CD14-positive monocyte (primary cell): Measurements from ENCODE around the gene HES6. TPM values are rescaled to one million over a fixed set of nuclear protein-coding genes. Genes with fewer than 3 reads are reported as not detected.

Experiments
- DNase-seq, 3 donors: peaks; one replicate each; pipeline ENCODE4 v3.0.0-alpha.2; 2011 to 2022
- H2AFZ ChIP-seq: 2 replicates; pipeline ENCODE4 v1.6.0; 2012; ENCODE audit warnings: mild to moderate bottlenecking, low read depth, low read length, inconsistent platforms; ENCODE audit not compliant: insufficient read depth, poor library complexity, severe bottlenecking
- H3K27ac ChIP-seq, 2 donors: 1 replicate in 1 of 2; 2 replicates in 1 of 2; pipeline ENCODE4 v1.5.1; 2012 to 2013; ENCODE audit warnings: low read length in 2 of 2, control low read depth in 1 of 2, inconsistent platforms in 1 of 2, low read depth in 1 of 2, mild to moderate bottlenecking in 1 of 2
- H3K27me3 ChIP-seq, 2 donors: one replicate each; pipeline versions ENCODE4 v1.6.0 to v1.6.1; 2011 to 2013; ENCODE audit warnings: low read length in 2 of 2; ENCODE audit not compliant: control insufficient read depth in 2 of 2, insufficient read depth in 2 of 2
- H3K36me3 ChIP-seq, 2 donors: replicated peaks in 1 of 2; 1 replicate in 1 of 2; 2 replicates in 1 of 2; pipeline versions ENCODE4 v1.5.1 to v1.6.1; 2012 to 2013; ENCODE audit warnings: low read length in 2 of 2, control low read depth in 1 of 2, inconsistent platforms in 1 of 2, mild to moderate bottlenecking in 1 of 2; ENCODE audit not compliant: insufficient read depth in 2 of 2, control insufficient read depth in 1 of 2
- H3K4me1 ChIP-seq, 2 donors: 1 replicate in 1 of 2; 2 replicates in 1 of 2; pipeline versions ENCODE4 v1.5.1 to v1.6.1; 2012 to 2013; ENCODE audit warnings: low read length in 2 of 2, control low read depth in 1 of 2, inconsistent platforms in 1 of 2, mild to moderate bottlenecking in 1 of 2, moderate library complexity in 1 of 2; ENCODE audit not compliant: insufficient read depth in 2 of 2, control insufficient read depth in 1 of 2
- H3K4me2 ChIP-seq: replicated peaks from 2 replicates; pipeline ENCODE3; 2012; ENCODE audit warnings: low read length, moderate library complexity, mild to moderate bottlenecking; ENCODE audit not compliant: poor library complexity, severe bottlenecking; ENCODE audit errors: extremely low read depth
- H3K4me3 ChIP-seq, 3 experiments: fragments of 200-600 bp in 1 of 3; sonication (generic) in 1 of 3; replicated peaks in 1 of 3; 1 replicate in 2 of 3; 2 replicates in 1 of 3; pipeline ENCODE4 v1.5.1; 2011 to 2013; ENCODE audit warnings: low read length in 3 of 3, mild to moderate bottlenecking in 3 of 3, control low read depth in 2 of 3, low read depth in 2 of 3, inconsistent platforms in 1 of 3, moderate library complexity in 1 of 3
- H3K79me2 ChIP-seq: 2 replicates; pipeline ENCODE4 v1.6.0; 2012; ENCODE audit warnings: mild to moderate bottlenecking, control low read depth, inconsistent platforms, low read length, moderate library complexity; ENCODE audit not compliant: insufficient read depth
- H3K9ac ChIP-seq: 2 replicates; pipeline ENCODE4 v1.6.0; 2017; ENCODE audit warnings: low read length, mild to moderate bottlenecking; ENCODE audit not compliant: insufficient read depth, poor library complexity, severe bottlenecking
- H3K9me3 ChIP-seq, 2 donors: replicated peaks in 1 of 2; 1 replicate in 1 of 2; 2 replicates in 1 of 2; pipeline versions ENCODE4 v1.5.1 to v1.6.1; 2012 to 2013; ENCODE audit warnings: low read length in 2 of 2, control low read depth in 1 of 2; ENCODE audit not compliant: control insufficient read depth in 1 of 2, insufficient read depth in 1 of 2
- H4K20me1 ChIP-seq: 2 replicates; pipeline ENCODE4 v1.6.0; 2012; ENCODE audit warnings: mild to moderate bottlenecking, low read length, control low read depth, moderate library complexity; ENCODE audit not compliant: insufficient read depth
- H3K27ac Mint-ChIP-seq, 7 donors: one replicate each; pipeline ENCODE4 v1.8.0; 2020; ENCODE audit warnings: mild to moderate bottlenecking in 7 of 7, mixed read lengths in 7 of 7, moderate library complexity in 6 of 7, inconsistent platforms in 2 of 7
- H3K27me3 Mint-ChIP-seq, 3 donors: one replicate each; pipeline ENCODE4 v1.8.0; 2021 to 2022; ENCODE audit warnings: low read depth in 3 of 3, mild to moderate bottlenecking in 3 of 3, mixed read lengths in 3 of 3, moderate library complexity in 3 of 3, inconsistent platforms in 1 of 3
- H3K36me3 Mint-ChIP-seq, 2 donors: one replicate each; pipeline ENCODE4 v1.8.0; 2020; ENCODE audit warnings: mixed read lengths in 2 of 2, inconsistent platforms in 1 of 2, mild to moderate bottlenecking in 1 of 2
- H3K4me1 Mint-ChIP-seq: one replicate; pipeline ENCODE4 v1.8.0; 2020; ENCODE audit warnings: mild to moderate bottlenecking, mixed read lengths
- H3K4me3 Mint-ChIP-seq, 2 donors: one replicate each; pipeline ENCODE4 v1.8.0; 2020; ENCODE audit warnings: mild to moderate bottlenecking in 2 of 2, mixed read lengths in 2 of 2, moderate library complexity in 1 of 2
- H3K9me3 Mint-ChIP-seq, 7 donors: one replicate each; pipeline ENCODE4 v1.8.0; 2020 to 2022; ENCODE audit warnings: mixed read lengths in 7 of 7, mild to moderate bottlenecking in 6 of 7, moderate library complexity in 6 of 7, inconsistent platforms in 2 of 7
- WGBS: methylation state at CpG from one replicate; pipeline ENCODE4 v1.1.5; 2013; ENCODE audit warnings: missing lambda C conversion rate; ENCODE audit not compliant: insufficient coverage; 5-methylcytosine and 5-hydroxymethylcytosine counted together
- intact Hi-C, 2 donors: fragments of 100-400 bp; cut with micrococcal nuclease; formaldehyde crosslinking; loops; one replicate each; pipeline versions ENCODE4 v1.15.0 to v1.15.1; 2023
- polyA plus RNA-seq, 3 donors: library from polyadenylated mRNA; depleted of rRNA in 1 of 3; unstranded in 2 of 3; stranded (reverse) in 1 of 3; fragments of 300-500 nt in 2 of 3; fragments of >200 nt in 1 of 3; fragmentation: Illumina TruSeq in 2 of 3; gene quantifications; 1 replicate in 2 of 3; 2 replicates in 1 of 3; pipeline ENCODE4 v1.2.3, GENCODE V29; 2012 to 2021
- TF ChIP-seq, protein P1 (sequence below): fragments of 200-600 bp; IDR thresholded peaks from one replicate; pipeline ENCODE4 v1.8.0; 2022; ENCODE audit warnings: antibody characterized with exemption, mild to moderate bottlenecking

HES6 gene
- polyA plus RNA-seq, 3 donors = 2.1 to 4.0 (median 2.8) TPM

DNA sequence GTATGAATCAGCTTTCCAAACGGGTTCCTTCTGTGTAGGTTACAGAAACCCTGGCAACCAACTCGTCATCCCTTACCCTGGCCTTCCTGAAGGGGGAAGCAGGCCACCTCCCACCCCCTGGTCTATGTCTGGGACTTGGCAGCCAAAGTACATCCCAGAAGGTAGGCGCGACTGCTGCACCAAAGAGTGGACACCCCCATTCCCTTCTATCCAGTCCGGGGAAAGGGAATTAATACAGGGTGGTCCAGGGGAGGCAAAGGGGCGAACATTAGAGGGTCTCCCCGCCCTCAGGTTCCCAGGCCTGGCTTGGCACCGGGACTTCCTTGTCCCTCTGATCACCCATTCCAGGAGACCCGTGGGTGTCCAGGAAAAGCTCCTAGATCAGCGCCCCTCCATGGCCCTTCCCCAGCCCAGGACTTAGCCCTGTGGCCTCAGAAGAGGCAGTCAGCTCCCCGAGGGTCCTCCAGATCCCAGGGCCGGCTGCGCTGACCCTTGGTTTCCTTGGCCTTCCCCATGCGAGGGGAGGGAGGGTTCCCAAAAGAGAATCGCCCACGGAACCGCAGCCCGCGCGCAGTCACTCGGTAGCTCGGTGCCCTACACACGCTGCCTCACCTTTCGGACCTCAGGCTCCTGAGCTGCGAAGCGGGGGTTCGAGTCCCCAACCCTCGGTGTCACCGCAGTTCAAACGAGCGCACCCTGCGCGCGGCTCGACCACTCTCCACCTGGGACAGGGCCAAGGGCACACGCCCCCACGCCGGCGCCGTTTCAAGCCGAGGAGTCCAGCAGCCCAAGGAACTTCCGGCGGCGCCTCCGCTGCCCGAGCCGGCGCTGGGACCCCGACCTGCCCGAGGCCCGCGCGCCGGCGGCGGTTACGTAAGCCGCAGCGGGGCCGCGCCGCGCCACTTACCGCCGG, 48.2 kb upstream of the HES6 start, which contains the start of gene PER2:
Gene PER2, minus strand, starts transcription at position 874 of the 913 bp plus-strand sequence. CDS start 10,674 bp downstream, outside the sequence.
- Histone ChIP-seq H3K9me3 (no peaks in the 10 kb centered on the region), H4K20me1 (peaks cover 36% of the 10 kb centered on the region), H3K27me3 (no peaks in the 10 kb centered on the region), H2AFZ (peak within 1 kb of the TSS; percentile 84), H3K4me2 (peak within 1 kb of the TSS; percentile 90), H3K4me1 (peaks cover 21 to 24% of the 10 kb centered on the region in 2 donors), H3K4me3 (peak within 1 kb of the TSS; percentile 80 to 90 (median 89)), H3K9ac (peak within 1 kb of the TSS; percentile 97), H3K27ac (peak within 1 kb of the TSS; percentile 78 to 92), H3K36me3 (no peaks in the 10 kb centered on the region), H3K79me2 (peaks cover 51% of the 10 kb centered on the region)
- peak; percentile 83 to 93 (median 86) for DNase-seq
- Mint-ChIP-seq H3K27me3 (peaks cover 2 to 5% (median 4%) of the 10 kb centered on the region in 3 donors), H3K27ac (peak within 1 kb of the TSS; percentile 88 to 97 (median 94)), H3K9me3 (peaks cover 0 to 3% (median 0%) of the 10 kb centered on the region in 7 donors), H3K36me3 (peaks cover 5 to 26% of the 10 kb centered on the region in 2 donors), H3K4me1 (peaks cover 43% of the 10 kb centered on the region), H3K4me3 (peak within 1 kb of the TSS; percentile 86 to 89)
- intact Hi-C loops = loop anchor here in 1 of 2 donors (2.0 kb wide), 1 partner anchor 53 kb away; no protein-coding TSS in a partner anchor
- under 1% methylated on average over 57 of the region's 65 CpGs for WGBS
- TF ChIP-seq, protein P1, sequence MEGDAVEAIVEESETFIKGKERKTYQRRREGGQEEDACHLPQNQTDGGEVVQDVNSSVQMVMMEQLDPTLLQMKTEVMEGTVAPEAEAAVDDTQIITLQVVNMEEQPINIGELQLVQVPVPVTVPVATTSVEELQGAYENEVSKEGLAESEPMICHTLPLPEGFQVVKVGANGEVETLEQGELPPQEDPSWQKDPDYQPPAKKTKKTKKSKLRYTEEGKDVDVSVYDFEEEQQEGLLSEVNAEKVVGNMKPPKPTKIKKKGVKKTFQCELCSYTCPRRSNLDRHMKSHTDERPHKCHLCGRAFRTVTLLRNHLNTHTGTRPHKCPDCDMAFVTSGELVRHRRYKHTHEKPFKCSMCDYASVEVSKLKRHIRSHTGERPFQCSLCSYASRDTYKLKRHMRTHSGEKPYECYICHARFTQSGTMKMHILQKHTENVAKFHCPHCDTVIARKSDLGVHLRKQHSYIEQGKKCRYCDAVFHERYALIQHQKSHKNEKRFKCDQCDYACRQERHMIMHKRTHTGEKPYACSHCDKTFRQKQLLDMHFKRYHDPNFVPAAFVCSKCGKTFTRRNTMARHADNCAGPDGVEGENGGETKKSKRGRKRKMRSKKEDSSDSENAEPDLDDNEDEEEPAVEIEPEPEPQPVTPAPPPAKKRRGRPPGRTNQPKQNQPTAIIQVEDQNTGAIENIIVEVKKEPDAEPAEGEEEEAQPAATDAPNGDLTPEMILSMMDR = no peak

DNA sequence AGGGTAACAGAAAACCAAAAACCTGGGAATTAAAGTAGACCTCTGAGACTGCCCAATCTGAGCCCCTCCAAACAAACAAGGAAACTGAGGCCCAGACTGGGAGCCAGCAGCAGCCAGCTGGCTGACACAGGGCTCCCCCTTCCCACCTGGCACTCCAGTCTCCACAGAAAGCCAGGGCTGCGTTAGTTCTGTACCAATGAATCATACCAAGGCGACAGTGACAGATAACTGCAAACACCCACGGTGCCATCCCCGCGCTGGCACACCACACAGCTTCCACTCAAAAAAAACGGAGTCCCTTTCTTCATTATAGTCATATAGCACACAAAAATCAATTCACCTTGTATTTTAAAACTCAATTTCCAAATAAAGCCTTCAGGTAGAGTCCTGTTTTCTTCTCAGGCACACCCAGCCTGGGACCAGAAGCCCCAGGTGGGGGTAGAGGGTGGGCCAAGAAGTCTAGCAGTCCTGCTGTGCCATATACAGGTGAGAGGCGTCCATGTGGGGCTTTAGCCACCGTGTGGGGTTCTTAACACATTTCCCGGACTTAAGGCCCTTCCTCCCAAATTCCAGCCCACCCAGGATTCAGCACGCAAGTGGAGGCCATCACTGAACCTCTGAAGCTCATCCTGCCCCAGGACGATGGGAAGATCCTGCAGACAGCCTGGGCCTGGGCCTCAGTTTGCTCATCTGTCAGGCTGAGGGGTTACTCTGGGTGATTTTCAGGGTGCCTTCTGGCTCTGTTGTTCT, 47.3 kb upstream of the HES6 start:
- Histone ChIP-seq H3K4me3 (peak overlapping the region in 2 of 3 experiments; percentile 80 to 90), H3K36me3 (no peaks in the 10 kb centered on the region), H3K27ac (peak overlapping the region; percentile 16 to 92), H3K79me2 (peaks cover 60% of the 10 kb centered on the region), H3K4me1 (peaks cover 21 to 24% of the 10 kb centered on the region in 2 donors), H3K9ac (peak overlapping the region; percentile 97), H3K27me3 (no peaks in the 10 kb centered on the region), H2AFZ (no peak overlapping the region), H3K4me2 (peak overlapping the region; percentile 90), H4K20me1 (peaks cover 44% of the 10 kb centered on the region), H3K9me3 (no peaks in the 10 kb centered on the region)
- no peak for DNase-seq
- TF ChIP-seq, protein P1 = no peak
- intact Hi-C loops = no loop called here
- H3K27ac Mint-ChIP-seq = peak overlapping the region; percentile 74 to 97 (median 92)
- H3K9me3 Mint-ChIP-seq = peaks cover 0 to 3% (median 0%) of the 10 kb centered on the region in 7 donors
- peaks cover 44% of the 10 kb centered on the region for H3K4me1 Mint-ChIP-seq
- H3K36me3 Mint-ChIP-seq = peaks cover 5 to 28% of the 10 kb centered on the region in 2 donors
- WGBS = 85% methylated on average over 3 of the region's 11 CpGs
- H3K27me3 Mint-ChIP-seq = peaks cover 2 to 4% (median 3%) of the 10 kb centered on the region in 3 donors
- H3K4me3 Mint-ChIP-seq = peak overlapping the region; percentile 86 to 89
